GM10847 (cell line): ENCODE data around the gene MRPL4.

Experiments
- POLR2A ChIP-seq: IDR thresholded peaks from 2 replicates; pipeline ENCODE4 v1.6.1; 2011; ENCODE audit not compliant: insufficient read length; ENCODE audit errors: extremely low read depth

The MRPL4 gene

DNA sequence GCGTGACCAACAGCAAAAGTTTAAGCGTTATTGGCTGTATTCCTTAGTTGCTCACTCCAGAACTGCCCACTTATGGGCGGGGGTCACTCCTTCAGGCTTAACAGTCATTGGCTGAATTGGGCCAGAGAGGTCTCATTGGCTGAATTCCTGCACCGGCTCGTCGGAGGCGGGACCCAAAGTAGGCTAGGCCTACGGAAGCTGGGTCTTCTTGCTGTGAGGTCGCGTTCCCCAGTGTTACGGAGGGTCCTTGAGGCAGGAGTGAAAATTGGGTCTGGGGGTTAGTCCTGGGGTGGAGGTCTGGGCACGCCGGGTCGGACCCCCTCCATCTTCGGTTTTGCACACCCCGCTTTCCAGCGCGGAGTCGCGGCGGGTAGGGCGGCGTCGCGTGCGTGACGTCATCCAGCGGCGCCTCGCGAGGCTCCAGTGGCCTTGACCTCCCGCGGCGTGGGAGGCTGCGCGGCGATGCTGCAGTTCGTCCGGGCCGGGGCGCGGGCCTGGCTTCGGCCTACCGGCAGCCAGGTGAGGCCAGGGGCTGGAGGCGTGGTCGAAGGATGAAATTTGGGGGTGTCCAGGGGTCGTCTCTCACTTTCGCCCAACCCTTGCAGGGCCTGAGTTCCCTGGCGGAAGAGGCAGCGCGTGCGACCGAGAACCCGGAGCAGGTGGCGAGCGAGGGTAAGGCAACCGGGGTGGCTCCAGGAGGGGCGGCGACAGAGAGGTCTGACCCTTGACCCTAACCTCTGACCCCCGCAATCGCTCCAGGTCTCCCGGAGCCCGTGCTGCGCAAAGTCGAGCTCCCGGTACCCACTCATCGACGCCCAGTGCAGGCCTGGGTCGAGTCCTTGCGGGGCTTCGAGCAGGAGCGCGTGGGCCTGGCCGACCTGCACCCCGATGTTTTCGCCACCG, at the start of gene MRPL4:
MRPL4 (plus strand) TSS at position 423 of the 903 bp plus-strand sequence; CDS start at position 463, 40 bp downstream.
- TF ChIP-seq POLR2A = peak; percentile 75

DNA sequence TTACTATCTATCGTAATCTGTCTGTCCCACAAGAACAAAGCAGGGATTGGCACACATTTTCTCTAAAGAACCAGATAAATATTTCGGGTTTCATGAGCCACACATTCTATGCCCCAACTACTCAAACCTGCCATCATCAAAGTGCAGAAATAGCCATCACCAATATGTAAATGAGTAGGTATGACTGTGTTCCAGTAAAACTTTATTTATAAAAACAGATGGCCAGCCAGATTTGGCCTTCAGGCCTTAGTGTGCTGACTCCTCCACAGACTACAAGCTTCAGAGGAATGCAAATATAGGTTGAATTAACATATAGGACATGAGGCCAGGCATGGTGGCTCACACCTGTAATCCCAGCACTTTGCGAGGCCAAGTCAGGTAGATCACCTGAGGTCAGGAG, 48.3 kb upstream of the MRPL4 start:
- no peak for TF ChIP-seq POLR2A

DNA sequence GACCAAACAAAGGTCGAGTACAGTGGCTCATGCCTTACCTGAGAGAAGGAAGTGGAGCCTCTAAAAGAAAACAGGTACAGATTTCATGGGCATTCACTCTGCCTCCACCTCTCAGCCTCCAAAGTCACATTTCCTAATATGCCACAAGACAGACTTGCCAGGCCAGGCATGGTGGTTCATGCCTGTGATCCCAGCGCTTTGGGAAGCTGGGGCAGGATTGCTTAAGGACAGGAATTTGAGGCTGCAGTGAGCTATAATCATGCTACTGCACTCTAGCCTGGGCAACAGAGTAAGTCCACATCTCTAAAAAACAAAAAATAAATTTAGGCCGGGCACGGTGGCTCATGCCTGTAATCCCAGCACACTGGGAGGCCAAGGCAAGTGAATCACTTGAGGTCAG, 46.4 kb upstream of the MRPL4 start:
- no peak for TF ChIP-seq POLR2A

DNA sequence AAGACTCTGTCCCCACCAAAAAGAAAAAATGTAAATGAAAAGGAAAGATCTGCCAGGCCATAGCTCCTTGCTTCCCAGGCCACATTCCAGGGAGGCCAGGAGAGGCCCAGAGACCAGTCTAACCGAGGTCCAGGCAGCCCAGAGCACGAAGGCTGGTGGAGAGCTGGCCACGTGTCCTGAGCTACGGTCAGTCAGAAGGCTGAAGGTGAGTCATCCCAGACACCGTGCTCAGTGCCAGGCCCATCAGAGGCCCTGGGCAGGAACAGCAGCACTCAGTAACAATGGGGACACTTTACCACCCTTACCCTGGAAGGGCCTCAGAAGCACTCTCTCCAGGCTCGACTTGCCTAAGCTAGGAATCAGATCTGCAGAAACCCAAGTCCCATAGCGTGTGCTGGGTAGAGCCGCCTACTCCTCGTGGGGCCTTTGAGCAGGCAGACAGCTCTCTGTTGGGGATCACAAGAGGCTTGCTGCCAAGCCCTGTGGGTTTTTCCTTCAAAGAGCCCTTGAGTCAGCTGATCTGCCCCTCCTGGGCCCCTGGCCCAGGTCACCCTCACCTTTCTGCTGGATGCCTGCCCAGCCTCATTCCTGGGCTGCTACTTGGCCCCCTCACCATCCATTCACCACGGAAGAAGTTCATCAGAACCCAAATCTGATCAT, 45.7 kb upstream of the MRPL4 start:
- TF ChIP-seq POLR2A = no peak

DNA sequence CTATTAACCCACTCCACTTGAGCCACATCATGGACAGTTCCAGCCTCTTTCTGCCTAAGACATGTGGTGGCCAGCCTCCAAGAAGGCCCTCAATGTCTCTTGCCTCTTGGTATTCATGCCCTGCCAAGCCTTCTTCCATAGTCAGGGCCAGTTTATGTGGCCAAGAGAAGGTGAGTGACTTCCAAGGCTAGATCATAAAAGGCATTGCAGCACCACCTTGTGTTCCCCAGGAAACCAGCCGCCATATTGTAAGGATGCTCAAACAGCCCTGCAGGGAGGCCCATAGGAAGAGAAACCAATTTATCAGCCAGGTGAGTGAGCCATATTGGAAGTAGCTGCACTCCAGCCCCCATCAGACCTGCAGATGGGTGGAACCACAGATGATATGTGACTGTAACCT, 45.0 kb upstream of the MRPL4 start:
- no peak for TF ChIP-seq POLR2A

DNA sequence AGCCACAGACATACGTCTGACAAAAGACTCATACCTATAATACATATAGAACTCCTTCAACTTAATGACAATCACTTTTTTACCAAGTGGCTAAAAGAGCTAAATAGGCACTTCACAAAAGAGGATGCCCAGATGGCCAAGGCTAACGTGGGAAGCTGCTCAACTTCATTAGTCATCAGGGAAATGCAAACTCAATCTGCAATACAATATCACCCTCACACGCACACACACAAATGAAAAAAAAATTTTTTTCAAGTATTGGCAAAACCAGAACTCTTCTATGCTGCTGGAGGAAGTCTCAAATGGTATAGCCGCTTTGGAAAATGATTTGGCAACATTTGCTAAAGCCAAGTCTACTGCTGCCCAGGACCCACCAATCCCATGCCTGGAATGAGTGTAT, 42.7 kb upstream of the MRPL4 start:
- TF ChIP-seq POLR2A = no peak

DNA sequence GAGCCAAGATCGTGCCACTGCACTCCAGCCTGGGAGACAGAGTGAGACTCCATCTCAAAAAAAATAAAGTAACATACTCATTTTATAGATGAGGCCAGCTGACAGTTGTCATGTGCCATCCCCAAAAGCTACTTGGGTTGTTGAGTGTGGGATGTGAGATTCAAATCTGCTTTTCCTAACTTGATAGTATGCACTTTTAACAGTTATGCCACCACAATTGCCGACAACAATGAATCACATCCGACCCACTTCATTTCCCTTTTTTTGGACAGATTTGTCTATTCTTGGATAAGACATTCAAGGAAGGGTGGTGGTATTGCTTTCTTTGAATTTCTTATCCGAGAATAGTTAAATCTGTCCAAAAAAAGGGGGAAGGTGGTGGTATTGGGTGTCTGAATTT, 41.0 kb upstream of the MRPL4 start:
- no peak for TF ChIP-seq POLR2A

DNA sequence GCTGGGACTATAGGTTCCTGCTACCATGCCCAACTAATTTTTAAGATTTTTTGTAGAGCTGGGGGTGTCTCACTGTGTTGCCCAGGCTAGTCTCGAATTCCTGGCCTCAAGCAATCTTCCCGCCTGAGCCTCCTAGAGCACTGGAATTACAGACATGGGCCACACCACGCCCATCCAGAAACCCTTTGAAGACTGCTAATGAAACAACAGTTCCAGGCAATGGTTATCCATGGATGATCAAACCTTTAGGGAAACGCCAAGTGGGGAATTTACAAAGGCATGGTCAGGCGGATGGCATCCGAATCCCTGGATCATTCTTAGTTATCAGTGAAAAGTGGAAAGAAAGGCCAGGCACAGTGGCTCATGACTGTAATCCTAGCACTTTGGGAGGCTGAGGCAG, 40.3 kb upstream of the MRPL4 start:
- no peak for TF ChIP-seq POLR2A

DNA sequence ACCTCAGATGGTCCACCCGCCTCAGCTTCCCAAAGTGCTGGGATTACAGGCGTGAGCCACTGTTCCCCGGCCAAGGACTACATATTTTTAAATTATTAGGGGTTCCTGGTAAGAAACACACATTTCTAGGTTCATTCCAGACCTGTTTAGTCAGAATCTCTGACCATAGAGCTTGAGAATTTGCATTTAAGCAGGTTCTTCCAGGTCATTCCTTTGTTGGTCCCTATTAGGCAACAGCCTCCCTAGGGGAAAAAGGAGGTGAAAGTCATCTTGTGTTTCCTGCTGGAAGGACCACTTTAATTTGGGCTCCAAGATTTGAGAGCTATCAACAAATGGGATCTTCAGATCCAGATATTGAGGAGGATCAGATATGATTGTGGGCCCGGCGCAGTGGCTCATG, 37.2 kb upstream of the MRPL4 start:
- no peak for TF ChIP-seq POLR2A

DNA sequence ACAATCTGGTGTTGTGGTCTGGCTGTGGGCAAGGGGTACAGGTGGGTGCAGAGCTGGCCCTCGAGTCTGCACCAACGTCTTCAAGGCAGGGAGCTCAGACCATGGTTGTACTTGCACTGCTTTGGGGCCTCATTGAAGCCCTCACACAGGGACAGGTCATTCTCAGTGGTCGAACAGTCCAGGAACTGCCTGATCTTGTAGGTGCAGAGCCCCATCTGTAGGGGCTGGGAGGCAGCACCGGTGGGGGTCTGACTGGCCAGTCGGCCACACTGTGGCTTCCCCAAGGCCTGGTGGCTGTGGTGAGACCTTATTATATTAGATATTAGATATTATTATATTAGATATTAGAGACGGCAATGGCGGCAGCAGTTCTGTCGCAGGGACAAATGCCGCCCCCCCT, 34.9 kb upstream of the MRPL4 start:
- TF ChIP-seq POLR2A = no peak

DNA sequence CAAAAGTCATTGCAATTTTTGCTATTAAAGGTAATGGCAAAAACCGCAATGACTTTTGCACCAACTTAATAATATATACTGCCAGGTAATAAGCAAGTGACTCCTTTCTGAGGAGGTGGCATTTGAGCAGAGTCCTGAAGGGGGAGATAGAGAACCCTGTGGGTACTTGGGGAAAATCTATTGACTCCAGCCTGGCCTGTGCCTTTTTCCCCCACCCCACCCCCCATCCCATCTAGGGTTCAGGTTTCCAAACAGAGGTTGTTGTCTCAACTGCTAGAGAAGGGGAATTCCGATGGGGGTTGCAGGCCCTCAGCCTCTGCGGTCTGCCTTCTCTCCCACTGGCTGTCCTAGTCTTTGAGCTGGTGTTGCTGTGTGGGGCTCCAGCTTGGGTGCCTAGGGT, 32.3 kb upstream of the MRPL4 start:
- no peak for TF ChIP-seq POLR2A

DNA sequence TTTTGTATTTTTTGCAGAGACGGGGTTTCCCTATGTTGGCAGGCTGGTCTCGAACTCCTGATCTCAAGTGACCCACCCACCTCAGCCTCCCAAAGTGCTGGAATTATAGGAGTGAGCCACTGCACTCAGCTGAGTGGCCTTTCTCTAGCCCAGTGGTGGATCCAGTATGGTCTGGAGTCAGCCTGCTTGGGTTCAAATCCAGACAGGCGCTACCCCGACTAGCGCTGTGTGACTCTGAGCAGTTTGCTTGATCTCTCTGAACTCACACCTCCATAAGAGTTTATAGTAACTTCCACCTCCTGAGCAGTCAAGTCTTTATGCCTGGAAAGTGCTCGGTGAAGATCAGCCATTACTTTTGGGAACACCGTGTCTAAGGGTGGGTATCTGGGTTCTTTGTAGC, 31.3 kb upstream of the MRPL4 start:
- no peak for TF ChIP-seq POLR2A

DNA sequence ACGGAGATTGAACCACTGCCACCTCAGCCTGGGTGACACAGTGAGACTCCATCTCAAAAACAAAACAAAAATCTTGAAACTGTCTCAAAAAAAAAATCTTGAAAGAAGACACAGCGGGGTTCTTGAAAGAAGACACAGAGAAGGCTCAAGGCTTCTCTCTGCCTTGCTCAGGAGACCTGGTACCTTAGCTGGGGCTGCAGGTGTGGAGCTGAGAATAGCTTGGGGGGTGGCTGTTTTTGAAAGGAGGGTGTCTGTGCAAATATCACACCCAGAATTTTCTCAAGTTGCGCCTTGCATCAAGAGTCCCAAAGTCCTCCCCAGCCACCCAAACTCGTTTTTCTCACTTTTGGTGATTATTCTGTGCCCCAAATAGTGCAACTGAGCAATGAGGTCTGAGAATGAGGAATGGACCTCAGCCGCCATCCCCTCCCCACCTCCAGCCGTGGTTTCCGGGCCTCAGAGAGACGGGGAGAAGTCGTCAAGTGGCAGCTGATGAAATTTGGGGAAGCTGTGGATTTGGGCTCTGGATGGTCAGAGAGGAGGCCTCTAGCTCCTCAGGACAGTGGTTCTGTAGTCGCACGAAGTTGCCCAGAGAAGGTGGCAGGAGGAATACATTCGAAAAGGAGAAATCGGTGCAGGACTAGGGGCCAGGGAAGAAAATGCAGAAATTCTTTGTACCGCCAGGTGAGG, 29.7 kb upstream of the MRPL4 start:
- no peak for TF ChIP-seq POLR2A

DNA sequence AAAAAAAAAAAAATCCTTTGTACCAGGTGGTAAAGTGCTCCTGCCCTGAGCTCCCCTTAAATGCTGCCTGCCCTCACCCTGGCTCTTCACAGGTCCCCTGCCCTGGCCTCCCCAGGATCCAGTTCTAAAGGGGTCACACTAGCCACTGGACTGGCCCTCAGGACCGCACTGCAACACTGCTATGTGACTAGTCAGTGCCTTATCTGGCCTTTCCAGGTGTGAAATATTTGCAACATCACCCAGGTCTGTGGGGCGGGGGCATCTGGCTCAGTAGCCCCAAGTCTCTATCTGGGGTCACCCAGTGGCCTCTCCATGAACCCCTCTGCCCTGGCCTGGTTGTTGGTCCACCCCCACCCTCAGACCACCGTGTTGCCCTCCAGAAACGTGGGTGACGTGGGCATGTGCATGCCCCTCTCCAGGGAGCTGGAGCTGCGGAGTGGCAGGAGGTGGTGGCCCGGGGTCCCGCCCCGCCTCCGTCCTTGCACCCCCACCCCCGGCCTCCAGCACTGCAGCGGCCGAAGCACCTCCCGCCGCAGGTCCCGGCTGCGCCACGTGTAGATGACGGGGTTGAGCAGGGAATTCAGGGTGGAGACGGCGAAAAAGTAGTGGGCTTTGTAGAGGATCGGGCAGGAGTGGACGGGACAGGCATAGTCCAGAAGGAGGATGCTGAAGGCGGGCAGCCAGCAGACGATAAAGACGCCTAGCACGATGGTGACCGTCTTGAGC, 28.4 kb upstream of the MRPL4 start:
- no peak for TF ChIP-seq POLR2A

DNA sequence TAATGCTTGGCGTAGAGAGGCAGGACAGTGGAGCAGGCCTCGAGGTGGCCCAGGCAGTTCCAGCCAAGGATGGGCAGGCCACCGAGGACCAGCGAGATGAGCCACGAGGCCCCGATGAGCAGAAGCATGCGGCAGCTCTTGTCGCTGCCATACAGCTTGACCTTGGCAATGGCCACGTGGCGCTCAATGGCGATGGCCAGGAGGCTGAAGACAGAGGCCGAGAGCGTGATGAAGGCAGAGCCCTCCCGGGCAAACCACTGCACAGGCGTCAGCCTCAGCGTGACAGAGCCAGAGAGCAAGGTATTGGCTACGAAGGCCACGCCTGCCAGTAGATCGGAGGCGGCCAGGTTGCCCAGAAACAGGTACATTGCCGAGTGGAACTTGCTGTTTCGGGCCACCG, 27.7 kb upstream of the MRPL4 start:
- TF ChIP-seq POLR2A = no peak
